ENCODE data around the gene PLEKHA7. TPM values are rescaled to one million over a fixed set of nuclear protein-coding genes. Genes with fewer than 3 reads are reported as not detected.
A peak's percentile ranks its signal among the peaks of the same experiment; 100 is the strongest.

Gene PLEKHA7
- total and polyA plus RNA-seq, 2 experiments from 2014 or later, result 0.43 TPM; not detected in 1

- no peak overlapping the region for H3K4me2 ChIP-seq (ENCODE audit: unreplicated experiment)
- 0 out of 2 replicates have a peak, but pooled peaks cover 9% of the 10 kb centered on the region for H3K27me3 ChIP-seq (replicated peaks; ENCODE audit: insufficient read depth)
- no peaks in the 10 kb centered on the region for H3F3A ChIP-seq (ENCODE audit: insufficient read depth)
- TF ChIP-seq EZH2phosphoT487 (IDR thresholded peaks at IDR 0.05; ENCODE audit: insufficient read depth, low read depth), result no peak
- no peak for TF ChIP-seq EZH2 (IDR thresholded peaks at IDR 0.05; ENCODE audit: insufficient read depth, poor library complexity, severe bottlenecking)
- DNase-seq, result no peak
- no peaks in the 10 kb centered on the region for H3K4me1 ChIP-seq (ENCODE audit: insufficient read depth)
- no peaks in the 10 kb centered on the region for H3K9me3 ChIP-seq (ENCODE audit: low read depth)
- no peaks in the 10 kb centered on the region for H3K36me3 ChIP-seq (ENCODE audit: low read depth)
- H2AFZ ChIP-seq, result no peak overlapping the region
- no peaks in the 10 kb centered on the region for H3K79me2 ChIP-seq (ENCODE audit: insufficient read depth)
- H3K9ac ChIP-seq, result no peak overlapping the region
- H3K9me2 ChIP-seq (ENCODE audit: insufficient read depth), result no peaks in the 10 kb centered on the region
- no peak overlapping the region for H3K4me3 ChIP-seq
- in situ Hi-C loops (cut with MboI), result no loop called here
- H4K20me1 ChIP-seq (ENCODE audit: insufficient read depth), result no peaks in the 10 kb centered on the region
- 42 to 47% methylated on average over 3 of the region's 3 CpGs for WGBS, 2 experiments (ENCODE audit: low coverage in 1 of 2, low lambda C conversion rate in 2 of 2, missing lambda C conversion rate in 2 of 2)
- no peak overlapping the region for H3K27ac ChIP-seq
Measured at GRCh38 chr11:16895306-16895705, 118.9 kb downstream of the PLEKHA7 start.

- Histone ChIP-seq H3K27me3 (replicated peaks; ENCODE audit: insufficient read depth) (0 out of 2 replicates have a peak, but pooled peaks cover 7% of the 10 kb centered on the region), H3F3A (ENCODE audit: insufficient read depth) (no peaks in the 10 kb centered on the region), H3K27ac (no peak overlapping the region), H3K4me2 (ENCODE audit: unreplicated experiment) (no peak overlapping the region), H4K20me1 (ENCODE audit: insufficient read depth) (no peaks in the 10 kb centered on the region), H3K4me1 (ENCODE audit: insufficient read depth) (no peaks in the 10 kb centered on the region), H3K9ac (no peak overlapping the region), H3K9me3 (ENCODE audit: low read depth) (no peaks in the 10 kb centered on the region), H3K79me2 (ENCODE audit: insufficient read depth) (no peaks in the 10 kb centered on the region), H3K9me2 (ENCODE audit: insufficient read depth) (no peaks in the 10 kb centered on the region), H3K4me3 (no peak overlapping the region), H3K36me3 (ENCODE audit: low read depth) (no peaks in the 10 kb centered on the region), H2AFZ (no peak overlapping the region)
- no peak for DNase-seq
- WGBS, 2 experiments (ENCODE audit: low coverage in 1 of 2, low lambda C conversion rate in 2 of 2, missing lambda C conversion rate in 2 of 2), result 50 to 61% methylated on average over 4 of the region's 4 CpGs
- TF ChIP-seq EZH2phosphoT487 (IDR thresholded peaks at IDR 0.05; ENCODE audit: insufficient read depth, low read depth), result no peak
- TF ChIP-seq EZH2 (IDR thresholded peaks at IDR 0.05; ENCODE audit: insufficient read depth, poor library complexity, severe bottlenecking), result no peak
- in situ Hi-C loops (cut with MboI), result no loop called here
Measured at GRCh38 chr11:16893456-16894066, 120.7 kb downstream of the PLEKHA7 start.

GRCh38 chr11:16891964-16892363 is 122.2 kb downstream of the PLEKHA7 start:
- H3K9ac ChIP-seq, result no peak overlapping the region
- TF ChIP-seq EZH2 (IDR thresholded peaks at IDR 0.05; ENCODE audit: insufficient read depth, poor library complexity, severe bottlenecking) (no peak), EZH2phosphoT487 (IDR thresholded peaks at IDR 0.05; ENCODE audit: insufficient read depth, low read depth) (no peak)
- WGBS, 2 experiments (ENCODE audit: low coverage in 1 of 2, low lambda C conversion rate in 2 of 2, missing lambda C conversion rate in 2 of 2), result 7 to 12% methylated on average over 1 of the region's 1 CpG
- H4K20me1 ChIP-seq (ENCODE audit: insufficient read depth), result no peaks in the 10 kb centered on the region
- in situ Hi-C loops (cut with MboI), result no loop called here
- H3K4me2 ChIP-seq (ENCODE audit: unreplicated experiment), result no peak overlapping the region
- H3K36me3 ChIP-seq (ENCODE audit: low read depth), result no peaks in the 10 kb centered on the region
- no peaks in the 10 kb centered on the region for H3K27me3 ChIP-seq (replicated peaks; ENCODE audit: insufficient read depth)
- no peak overlapping the region for H3K4me3 ChIP-seq
- H3F3A ChIP-seq (ENCODE audit: insufficient read depth), result no peaks in the 10 kb centered on the region
- H3K9me2 ChIP-seq (ENCODE audit: insufficient read depth), result no peaks in the 10 kb centered on the region
- no peak overlapping the region for H2AFZ ChIP-seq
- H3K4me1 ChIP-seq (ENCODE audit: insufficient read depth), result no peaks in the 10 kb centered on the region
- no peak overlapping the region for H3K27ac ChIP-seq
- no peaks in the 10 kb centered on the region for H3K79me2 ChIP-seq (ENCODE audit: insufficient read depth)
- DNase-seq, result peak; percentile 28
- no peaks in the 10 kb centered on the region for H3K9me3 ChIP-seq (ENCODE audit: low read depth)

- Histone ChIP-seq H3K27me3 (replicated peaks; ENCODE audit: insufficient read depth) (no peaks in the 10 kb centered on the region), H3K9ac (no peak overlapping the region), H3K9me3 (ENCODE audit: low read depth) (no peaks in the 10 kb centered on the region), H4K20me1 (ENCODE audit: insufficient read depth) (no peaks in the 10 kb centered on the region), H3K4me3 (no peak overlapping the region), H3K79me2 (ENCODE audit: insufficient read depth) (no peaks in the 10 kb centered on the region), H3F3A (ENCODE audit: insufficient read depth) (no peaks in the 10 kb centered on the region), H2AFZ (no peak overlapping the region), H3K27ac (no peak overlapping the region), H3K36me3 (ENCODE audit: low read depth) (no peaks in the 10 kb centered on the region), H3K4me1 (ENCODE audit: insufficient read depth) (no peaks in the 10 kb centered on the region), H3K9me2 (ENCODE audit: insufficient read depth) (no peaks in the 10 kb centered on the region), H3K4me2 (ENCODE audit: unreplicated experiment) (no peak overlapping the region)
- no peak for TF ChIP-seq EZH2phosphoT487 (IDR thresholded peaks at IDR 0.05; ENCODE audit: insufficient read depth, low read depth)
- no peak for TF ChIP-seq EZH2 (IDR thresholded peaks at IDR 0.05; ENCODE audit: insufficient read depth, poor library complexity, severe bottlenecking)
- in situ Hi-C loops (cut with MboI), result no loop called here
- DNase-seq, result no peak
- WGBS, 2 experiments (ENCODE audit: low coverage in 1 of 2, low lambda C conversion rate in 2 of 2, missing lambda C conversion rate in 2 of 2), result 33 to 41% methylated on average over 2 of the region's 2 CpGs
Measured at GRCh38 chr11:16891165-16891564, 123.0 kb downstream of the PLEKHA7 start.
